K562 (cell line): ENCODE results near the gene FBXO28. TPM values are rescaled to one million over a fixed set of nuclear protein-coding genes. Genes with fewer than 3 reads are reported as not detected.
A peak's percentile ranks its signal among the peaks of the same experiment; 100 is the strongest.

Experiments
- BACH1 ChIP-seq: fragments of 200-800 bp; sonication (Bioruptor generic); IDR thresholded peaks from 2 replicates; pipeline ENCODE4 v1.6.1; 2016; ENCODE audit warnings: missing genetic modification characterization, missing compliant biosample characterization
- BCOR ChIP-seq: fragments of 450-650 bp; IDR thresholded peaks from 2 replicates; pipeline ENCODE4 v1.6.1; 2016
- BHLHE40 ChIP-seq: IDR thresholded peaks from 2 replicates; pipeline ENCODE4 v1.6.1; 2011; ENCODE audit warnings: low read length, improper control_type of control experiment
- CBX3 ChIP-seq, 2 experiments: IDR thresholded peaks; 1 replicate in 1 of 2; 2 replicates in 1 of 2; pipeline ENCODE4 v1.6.1; 2012; ENCODE audit warnings: inconsistent platforms in 2 of 2, low read length in 2 of 2, borderline replicate concordance in 1 of 2, control low read depth in 1 of 2
- CREM ChIP-seq: IDR thresholded peaks from 2 replicates; pipeline ENCODE4 v1.6.1; 2014; ENCODE audit warnings: antibody characterized with exemption, low read depth
- ERF ChIP-seq: fragments of 450-650 bp; formaldehyde crosslinking; IDR thresholded peaks from 2 replicates; pipeline ENCODE4 v1.4.0; 2020; ENCODE audit warnings: mild to moderate bottlenecking, mixed read lengths
- FOXK1 ChIP-seq: sonication (generic); formaldehyde crosslinking; IDR thresholded peaks from 2 replicates; pipeline ENCODE4 v1.8.0; 2022; ENCODE audit warnings: missing genetic modification reagents, mild to moderate bottlenecking, borderline replicate concordance
- HCFC1 ChIP-seq: IDR thresholded peaks from 2 replicates; pipeline ENCODE4 v1.6.1; 2012; ENCODE audit warnings: low read depth, low read length, improper control_type of control experiment
- HDAC1 ChIP-seq, 2 experiments: fragments of 450-650 bp; IDR thresholded peaks; 2 replicates each; pipeline ENCODE4 v1.6.1; 2016 to 2017; ENCODE audit warnings: inconsistent platforms in 1 of 2, mild to moderate bottlenecking in 1 of 2, moderate library complexity in 1 of 2
- HDAC8 ChIP-seq: fragments of 450-650 bp; IDR thresholded peaks from 2 replicates; pipeline ENCODE4 v1.6.1; 2016; ENCODE audit warnings: mild to moderate bottlenecking, missing genetic modification characterization, moderate library complexity, missing compliant biosample characterization
- HLTF ChIP-seq: fragments of 450-650 bp; IDR thresholded peaks from 2 replicates; pipeline ENCODE4 v1.6.1; 2016
- MLLT1 ChIP-seq, 2 experiments: fragments of 450-650 bp; IDR thresholded peaks; 2 replicates each; pipeline ENCODE4 v1.6.1; 2016
- NFE2 ChIP-seq: IDR thresholded peaks from 2 replicates; pipeline ENCODE4 v1.6.1; 2014; ENCODE audit warnings: antibody characterized with exemption, low read depth
- NFE2L1 ChIP-seq: fragments of 450-650 bp; IDR thresholded peaks from 2 replicates; pipeline ENCODE4 v1.6.1; 2016; ENCODE audit warnings: missing genetic modification characterization, low read depth, mild to moderate bottlenecking, missing compliant biosample characterization, moderate library complexity, borderline replicate concordance
- RBBP5 ChIP-seq: fragments of 200-600 bp; sonication (generic); IDR thresholded peaks from 2 replicates; pipeline ENCODE4 v1.6.1; 2012; ENCODE audit warnings: borderline replicate concordance, mild to moderate bottlenecking, low read length, control low read depth, inconsistent platforms; ENCODE audit not compliant: insufficient read depth, poor library complexity, severe bottlenecking
- SAFB2 ChIP-seq: fragments of 200-400 bp; formaldehyde crosslinking; IDR thresholded peaks from 2 replicates; pipeline ENCODE4 v1.6.1; 2018; ENCODE audit warnings: borderline replicate concordance, low read length, low read depth, moderate library complexity; ENCODE audit not compliant: severe bottlenecking
- SLC30A9 ChIP-seq: fragments of 250-450 bp; sonication (Bioruptor Pico); IDR thresholded peaks from 2 replicates; pipeline ENCODE4 v1.8.0; 2022; ENCODE audit warnings: mild to moderate bottlenecking, moderate library complexity
- U2AF2 ChIP-seq: fragments of 200-400 bp; formaldehyde crosslinking; optimal IDR thresholded peaks from 2 replicates; pipeline ENCODE3; 2017; ENCODE audit warnings: low read depth, mild to moderate bottlenecking, low read length
- ZNF384 ChIP-seq: IDR thresholded peaks from 2 replicates; pipeline ENCODE4 v1.6.1; 2012; ENCODE audit warnings: low read depth, low read length, improper control_type of control experiment
- ZNF407 ChIP-seq: fragments of 450-650 bp; IDR thresholded peaks from 2 replicates; pipeline ENCODE4 v1.6.1; 2016; ENCODE audit warnings: low read depth
- polyA plus RNA-seq, 8 experiments: library from polyadenylated mRNA; depleted of rRNA in 4 of 8; stranded (reverse) in 5 of 8; unstranded in 3 of 8; fragments of >200 nt; fragmentation: Nextera tagmentation in 2 of 8; fragmentation: Illumina TruSeq in 1 of 8; extraction: Ambion mirVana in 2 of 8; extraction: Trizol in 1 of 8; gene quantifications; 2 replicates each; pipeline versions ENCODE4 v1.2.1 to v1.2.3, GENCODE V29; 2011 to 2014; ENCODE audit warnings: inconsistent platforms in 1 of 8, missing spikeins in 1 of 8
- total RNA-seq, 7 experiments: library from RNA; depleted of rRNA in 6 of 7; stranded (reverse); fragments of >200 nt in 6 of 7; fragmentation: Illumina TruSeq in 2 of 7; extraction: Trizol in 2 of 7; gene quantifications; 2 replicates each; pipeline versions ENCODE4 v1.2.1 to v1.2.3, GENCODE V29; 2011 to 2021; ENCODE audit warnings: low replicate concordance in 1 of 7

Gene FBXO28
- total and polyA plus RNA-seq, 9 of the 15 experiments (the other 6 are each of a cell fraction or from before 2014, with no cell fraction given), result 4.1 to 34.8 (median 25.3) TPM

GRCh38 chr1:224170748-224171478 lies 57.0 kb downstream of the FBXO28 start (continued):
- TF ChIP-seq ZNF407 (no peak), HDAC8 (no peak), BHLHE40 (no peak), RBBP5 (no peak), NFE2 (peak; percentile 78), NFE2L1 (tag) (no peak), ERF (CRISPR knock-in tag) (no peak), U2AF2 (no peak), ZNF384 (peak; percentile 46; the same call in 1 of the 2 replicates), BACH1 (tag) (no peak), FOXK1 (CRISPR knock-in tag) (no peak), HCFC1 (0 out of 2 replicates have a peak, but pooled peaks have one; percentile 17), BCOR (no peak), MLLT1 (IDR thresholded peaks at IDR 0.05) (no peak), HLTF (0 out of 2 replicates have a peak, but pooled peaks have one; percentile 19), CBX3 (IDR thresholded peaks at IDR 0.05; ENCODE audit: borderline replicate concordance in 1 of 2, low read length in 2 of 2) (peak in 1 of 2 experiments; percentile 100; a peak in 2 of 3 replicates), SAFB2 (no peak), HDAC1 (IDR thresholded peaks at IDR 0.05) (peak in 1 of 2 experiments; percentile 72; a peak in 1 of 4 replicates), SLC30A9 (CRISPR knock-in tag) (no peak), CREM (0 out of 2 replicates have a peak, but pooled peaks have one; percentile 11)
